IMR-90 (cell line): Measurements from ENCODE around the gene PRKCE. TPM values are rescaled to one million over a fixed set of nuclear protein-coding genes. Genes with fewer than 3 reads are reported as not detected.

Source experiments
- ATAC-seq: fragments of 200-7000 bp; cut with Tn5 transposase; 2 replicates; pipeline ENCODE4 v1.9.1; 2020; ENCODE audit warnings: low read depth, mild to moderate bottlenecking, moderate library complexity
- BruUV-seq: library from RNA; stranded (reverse); fragments of 400-500 nt; replicated peaks from 2 replicates; lab custom pipeline; 2021; lab: Mats Ljungman, UMichigan
- CTCF ChIA-PET: fragments of 300-600 bp; formaldehyde crosslinking; extraction: SDS; loops from one replicate; lab custom pipeline; 2021; ENCODE audit warnings: antibody characterized with exemption; lab: Yijun Ruan, JAX
- POLR2A ChIA-PET: fragments of 300-600 bp; sonication (Branson Sonifier 250); formaldehyde crosslinking; loops from one replicate; lab custom pipeline; 2022; ENCODE audit warnings: antibody characterized with exemption; ENCODE audit not compliant: unreplicated experiment; lab: Charles Lee
- DNase-seq: peaks from one replicate; pipeline ENCODE4 v3.0.0; 2013
- H2AFZ ChIP-seq: replicated peaks from 2 replicates; pipeline ENCODE3; 2013; ENCODE audit warnings: low read length, mild to moderate bottlenecking; ENCODE audit not compliant: poor library complexity
- H2AK5ac ChIP-seq: 2 replicates; pipeline ENCODE4 v1.6.1; 2013; ENCODE audit warnings: low read depth, low read length, inconsistent platforms
- H2AK9ac ChIP-seq: replicated peaks from 2 replicates; pipeline ENCODE3; 2013; ENCODE audit warnings: mild to moderate bottlenecking, low read depth, low read length, moderate library complexity; ENCODE audit not compliant: poor library complexity
- H2BK120ac ChIP-seq: 2 replicates; pipeline ENCODE4 v1.6.1; 2013; ENCODE audit warnings: low read depth, low read length, inconsistent platforms
- H2BK15ac ChIP-seq: 3 replicates; pipeline ENCODE4 v1.6.1; 2013; ENCODE audit warnings: low read depth, low read length, inconsistent platforms
- H2BK20ac ChIP-seq: 2 replicates; pipeline ENCODE4 v1.6.1; 2013; ENCODE audit warnings: low read depth, mild to moderate bottlenecking, inconsistent platforms, low read length, moderate library complexity
- H2BK5ac ChIP-seq: 2 replicates; pipeline ENCODE4 v1.6.1; 2013; ENCODE audit warnings: mild to moderate bottlenecking, low read depth, low read length, inconsistent platforms; ENCODE audit not compliant: poor library complexity, severe bottlenecking
- H3K14ac ChIP-seq: replicated peaks from 2 replicates; pipeline ENCODE4 v1.6.1; 2013; ENCODE audit warnings: low read depth, low read length, inconsistent platforms
- H3K18ac ChIP-seq: 2 replicates; pipeline ENCODE4 v1.6.1; 2013; ENCODE audit warnings: low read depth, low read length, control low read depth
- H3K23ac ChIP-seq: 2 replicates; pipeline ENCODE4 v1.6.1; 2013; ENCODE audit warnings: low read depth, low read length, inconsistent platforms
- H3K27ac ChIP-seq: 2 replicates; pipeline ENCODE4 v1.5.1; 2013; ENCODE audit warnings: mild to moderate bottlenecking, control low read depth, low read length; ENCODE audit not compliant: insufficient read depth
- H3K27me3 ChIP-seq: 2 replicates; pipeline ENCODE4 v1.6.1; 2013; ENCODE audit warnings: low read length; ENCODE audit not compliant: control insufficient read depth, insufficient read depth
- H3K36me3 ChIP-seq: 2 replicates; pipeline ENCODE4 v1.6.1; 2013; ENCODE audit warnings: low read length, mixed read lengths; ENCODE audit not compliant: control insufficient read depth, insufficient read depth
- H3K4ac ChIP-seq: 2 replicates; pipeline ENCODE4 v1.6.1; 2013; ENCODE audit warnings: low read depth, low read length, inconsistent platforms
- H3K4me1 ChIP-seq: 2 replicates; pipeline ENCODE4 v1.6.1; 2013; ENCODE audit warnings: low read length, mixed read lengths; ENCODE audit not compliant: control insufficient read depth, insufficient read depth
- H3K4me2 ChIP-seq: 2 replicates; pipeline ENCODE4 v1.6.1; 2013; ENCODE audit warnings: low read depth, mild to moderate bottlenecking, control low read depth, low read length, moderate library complexity
- H3K4me3 ChIP-seq: 2 replicates; pipeline ENCODE4 v1.5.1; 2013; ENCODE audit warnings: low read depth, mild to moderate bottlenecking, control low read depth, low read length, moderate library complexity; ENCODE audit not compliant: insufficient read depth
- H3K56ac ChIP-seq: 2 replicates; pipeline ENCODE4 v1.6.1; 2013; ENCODE audit warnings: low read length, inconsistent platforms; ENCODE audit not compliant: insufficient read depth; ENCODE audit errors: extremely low read depth
- H3K79me1 ChIP-seq, 2 experiments: 2 replicates each; pipeline ENCODE4 v1.6.1; 2013; ENCODE audit warnings: low read length in 2 of 2, inconsistent platforms in 1 of 2, low read depth in 1 of 2
- H3K9ac ChIP-seq: 2 replicates; pipeline ENCODE4 v1.6.1; 2013; ENCODE audit warnings: low read depth, low read length, control low read depth
- H3K9me1 ChIP-seq: 2 replicates; pipeline ENCODE4 v1.6.1; 2013; ENCODE audit warnings: low read length, inconsistent platforms; ENCODE audit not compliant: insufficient read depth
- H3K9me3 ChIP-seq: 2 replicates; pipeline ENCODE4 v1.6.1; 2013; ENCODE audit warnings: low read length; ENCODE audit not compliant: control insufficient read depth, insufficient read depth
- H4K20me1 ChIP-seq: 2 replicates; pipeline ENCODE4 v1.6.1; 2013; ENCODE audit warnings: low read length, inconsistent platforms; ENCODE audit not compliant: insufficient read depth
- H4K5ac ChIP-seq: 2 replicates; pipeline ENCODE4 v1.6.1; 2013; ENCODE audit warnings: mild to moderate bottlenecking, low read depth, low read length, control low read depth
- H4K8ac ChIP-seq, 2 experiments: 2 replicates each; pipeline ENCODE4 v1.6.1; 2013; ENCODE audit warnings: low read depth in 2 of 2, low read length in 2 of 2, control low read depth in 1 of 2, inconsistent platforms in 1 of 2
- H4K91ac ChIP-seq: 2 replicates; pipeline ENCODE4 v1.6.1; 2013; ENCODE audit warnings: low read depth, low read length, inconsistent platforms; ENCODE audit not compliant: insufficient read depth
- CHD1 ChIP-seq: IDR thresholded peaks from 2 replicates; pipeline ENCODE4 v1.6.1; 2012; ENCODE audit warnings: low read depth, low read length, improper control_type of control experiment
- MAFK ChIP-seq: IDR thresholded peaks from 2 replicates; pipeline ENCODE4 v1.6.1; 2012; ENCODE audit warnings: low read depth, low read length, improper control_type of control experiment
- POLR2A ChIP-seq: IDR thresholded peaks from 2 replicates; pipeline ENCODE4 v1.6.1; 2012; ENCODE audit warnings: mild to moderate bottlenecking, low read depth, low read length
- WGBS, 2 experiments: methylation state at CpG; one replicate each; pipeline versions ENCODE4 v1.1.5 to v1.1.7; 2013; ENCODE audit warnings: missing lambda C conversion rate in 2 of 2; ENCODE audit not compliant: insufficient read length in 1 of 2; ENCODE audit errors: extremely low coverage in 2 of 2; 5-methylcytosine and 5-hydroxymethylcytosine counted together
- dilution Hi-C: fragments of 300-500 bp; cut with HindIII; formaldehyde crosslinking; loops from one replicate; pipeline ENCODE4 v1.14.3; 2018; ENCODE audit warnings: low sequenced_read_pairs; ENCODE audit not compliant: unreplicated experiment
- in situ Hi-C: fragments of 300-500 bp; cut with MboI; formaldehyde crosslinking; loops from 3 replicates; pipeline ENCODE4 v1.14.3; 2019; ENCODE audit warnings: low sequenced_read_pairs, inconsistent platforms, mixed read lengths
- intact Hi-C: fragments of 100-400 bp; cut with micrococcal nuclease; formaldehyde crosslinking; loops from 2 replicates; pipeline ENCODE4 v1.10.0; 2022
- polyA plus RNA-seq, 3 experiments: library from polyadenylated mRNA; depleted of rRNA; stranded (reverse); fragments of >200 nt; gene quantifications; 2 replicates each; pipeline ENCODE4 v1.2.3, GENCODE V29; 2012; ENCODE audit warnings: low replicate concordance in 1 of 3
- total RNA-seq: library from RNA; depleted of rRNA; stranded (reverse); fragments of >200 nt; gene quantifications from 2 replicates; pipeline ENCODE4 v1.2.3, GENCODE V29; 2012

Gene PRKCE
- total and polyA plus RNA-seq, 2 of the 4 experiments (the other 2 are of a cell fraction): 8.1 to 32.4 TPM

- Histone ChIP-seq H3K4me1 (peaks cover 10% of the 10 kb centered on the region), H3K27ac (no peak overlapping the region), H2BK120ac (no peak overlapping the region), H4K8ac (no peak overlapping the region), H2AK5ac (no peak overlapping the region), H3K9me1 (peaks cover 11% of the 10 kb centered on the region), H2AK9ac (no peak overlapping the region), H3K4ac (no peak overlapping the region), H4K91ac (no peak overlapping the region), H3K18ac (no peak overlapping the region), H3K27me3 (no peaks in the 10 kb centered on the region), H2BK15ac (no peak overlapping the region), H3K4me3 (no peak overlapping the region), H3K23ac (no peak overlapping the region), H2BK20ac (no peak overlapping the region), H3K36me3 (no peaks in the 10 kb centered on the region), H3K79me1 (peaks cover 8 to 17% of the 10 kb centered on the region in 2 experiments; a peak in 2 of 4 replicates), H3K14ac (no peak overlapping the region), H2BK5ac (no peak overlapping the region), H4K20me1 (peaks cover 10% of the 10 kb centered on the region), H3K9me3 (no peaks in the 10 kb centered on the region), H2AFZ (no peak overlapping the region), H4K5ac (no peak overlapping the region), H3K56ac (no peak overlapping the region), H3K9ac (no peak overlapping the region), H3K4me2 (no peak overlapping the region)
- no peak for TF ChIP-seq MAFK
- no peak for TF ChIP-seq POLR2A
- TF ChIP-seq CHD1: no peak
- intact Hi-C loops: no loop called here
- BruUV-seq: no TSS peak
- DNase-seq (no peak), ATAC-seq (no peak)
- in situ Hi-C loops: no loop called here
- POLR2A ChIA-PET: no interaction called here
- CTCF ChIA-PET: no interaction called here
- dilution Hi-C loops: no loop called here
- 79% methylated on average over 3 of the region's 4 CpGs; no CpG with 5 or more reads in 1 of the 2 experiments for WGBS, 2 experiments
These were observed 172.3 kb downstream of the PRKCE start for GRCh38 chr2:45823723-45824206.
